ENCODE measurements around the gene HRC.

Gene HRC

DNA sequence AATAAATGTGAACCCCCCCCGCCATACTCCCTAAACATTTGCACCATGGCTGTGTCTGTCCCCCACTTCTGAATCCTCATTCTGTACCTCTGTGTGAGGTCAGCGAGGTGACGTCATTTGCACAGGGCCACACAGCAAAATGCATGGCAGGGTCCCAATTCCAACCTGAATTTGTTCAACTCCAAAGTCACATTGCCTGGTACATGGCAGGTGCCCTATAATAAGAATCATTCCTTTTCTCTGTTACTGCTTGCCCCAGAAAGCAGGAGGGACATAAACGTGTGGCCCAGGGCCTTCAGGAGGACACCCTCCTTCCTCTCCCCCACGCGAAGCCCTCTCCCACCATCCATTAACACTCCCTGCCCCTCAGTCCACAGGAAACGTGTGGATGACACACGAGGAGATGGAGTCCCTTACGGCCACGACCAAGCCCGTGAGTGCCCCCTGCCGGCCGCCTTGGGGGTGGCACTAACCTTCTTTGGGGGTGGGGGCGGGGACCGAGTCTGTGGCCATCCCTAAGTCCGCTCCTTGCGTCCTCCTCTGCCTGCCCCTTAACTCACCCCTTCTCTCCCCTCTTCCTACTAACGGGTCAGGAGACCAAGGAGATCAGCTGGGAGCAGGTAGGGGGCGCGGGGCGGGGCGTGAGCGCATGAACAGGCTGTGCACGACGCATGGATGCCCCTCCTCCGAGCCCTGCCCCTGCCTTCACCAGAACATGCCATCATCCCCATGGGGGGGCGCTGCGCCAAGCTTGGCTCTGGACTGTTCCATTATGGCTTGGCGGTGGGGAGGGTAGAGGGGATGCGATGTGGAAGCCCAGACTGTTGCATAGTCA is 9.4 kb downstream of the HRC start:
- Histone ChIP-seq H3K9me3 (ENCODE audit: severe bottlenecking) (no peaks in the 10 kb centered on the region), H3K27me3 (ENCODE audit: insufficient read depth, poor library complexity, severe bottlenecking) (no peaks in the 10 kb centered on the region), H3K27ac (ENCODE audit: poor library complexity, severe bottlenecking) (no peak overlapping the region), H3K4me1 (ENCODE audit: insufficient read depth, poor library complexity, severe bottlenecking) (no peaks in the 10 kb centered on the region), H3K36me3 (ENCODE audit: low read depth) (no peaks in the 10 kb centered on the region), H3K4me3 (ENCODE audit: severe bottlenecking) (no peak overlapping the region)
- ATAC-seq (ENCODE audit: low read depth) = no peak
- TF ChIP-seq, protein P1, sequence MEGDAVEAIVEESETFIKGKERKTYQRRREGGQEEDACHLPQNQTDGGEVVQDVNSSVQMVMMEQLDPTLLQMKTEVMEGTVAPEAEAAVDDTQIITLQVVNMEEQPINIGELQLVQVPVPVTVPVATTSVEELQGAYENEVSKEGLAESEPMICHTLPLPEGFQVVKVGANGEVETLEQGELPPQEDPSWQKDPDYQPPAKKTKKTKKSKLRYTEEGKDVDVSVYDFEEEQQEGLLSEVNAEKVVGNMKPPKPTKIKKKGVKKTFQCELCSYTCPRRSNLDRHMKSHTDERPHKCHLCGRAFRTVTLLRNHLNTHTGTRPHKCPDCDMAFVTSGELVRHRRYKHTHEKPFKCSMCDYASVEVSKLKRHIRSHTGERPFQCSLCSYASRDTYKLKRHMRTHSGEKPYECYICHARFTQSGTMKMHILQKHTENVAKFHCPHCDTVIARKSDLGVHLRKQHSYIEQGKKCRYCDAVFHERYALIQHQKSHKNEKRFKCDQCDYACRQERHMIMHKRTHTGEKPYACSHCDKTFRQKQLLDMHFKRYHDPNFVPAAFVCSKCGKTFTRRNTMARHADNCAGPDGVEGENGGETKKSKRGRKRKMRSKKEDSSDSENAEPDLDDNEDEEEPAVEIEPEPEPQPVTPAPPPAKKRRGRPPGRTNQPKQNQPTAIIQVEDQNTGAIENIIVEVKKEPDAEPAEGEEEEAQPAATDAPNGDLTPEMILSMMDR (IDR thresholded peaks at IDR 0.05; ENCODE audit: poor library complexity, severe bottlenecking) = peak; percentile 85
- DNase-seq (ENCODE audit: low spot score) = no peak

DNA sequence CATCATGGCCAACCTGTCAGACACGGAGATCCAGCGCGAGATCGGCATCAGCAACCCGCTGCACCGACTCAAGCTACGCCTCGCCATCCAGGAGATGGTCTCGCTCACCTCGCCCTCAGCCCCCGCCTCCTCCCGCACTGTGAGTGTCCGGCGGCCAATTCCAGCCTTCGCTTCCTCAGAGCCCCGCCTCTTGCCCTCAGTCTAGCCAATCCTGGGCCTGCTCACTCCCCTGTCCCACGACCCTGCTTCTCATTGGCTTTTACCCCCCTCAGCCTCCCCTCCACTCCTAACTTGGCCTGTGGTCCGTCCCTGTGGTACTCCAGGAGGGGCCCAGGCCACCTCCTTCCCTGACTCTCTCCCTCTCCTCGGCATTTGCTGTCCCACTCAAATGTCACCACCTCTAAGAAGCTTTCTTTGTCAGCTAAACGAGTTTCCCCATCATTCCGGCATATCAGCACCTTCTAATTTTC is 12.3 kb downstream of the HRC start:
- TF ChIP-seq, protein P1 (IDR thresholded peaks at IDR 0.05; ENCODE audit: poor library complexity, severe bottlenecking) = no peak
- no peak overlapping the region for H3K27ac ChIP-seq (ENCODE audit: poor library complexity, severe bottlenecking)
- DNase-seq (ENCODE audit: low spot score) (peak; percentile 93), ATAC-seq (ENCODE audit: low read depth) (peak; percentile 100)
- H3K4me1 ChIP-seq (ENCODE audit: insufficient read depth, poor library complexity, severe bottlenecking) = no peaks in the 10 kb centered on the region
- H3K36me3 ChIP-seq (ENCODE audit: low read depth) = no peaks in the 10 kb centered on the region
- no peaks in the 10 kb centered on the region for H3K9me3 ChIP-seq (ENCODE audit: severe bottlenecking)
- H3K27me3 ChIP-seq (ENCODE audit: insufficient read depth, poor library complexity, severe bottlenecking) = no peaks in the 10 kb centered on the region
- H3K4me3 ChIP-seq (ENCODE audit: severe bottlenecking) = peak overlapping the region; percentile 45

DNA sequence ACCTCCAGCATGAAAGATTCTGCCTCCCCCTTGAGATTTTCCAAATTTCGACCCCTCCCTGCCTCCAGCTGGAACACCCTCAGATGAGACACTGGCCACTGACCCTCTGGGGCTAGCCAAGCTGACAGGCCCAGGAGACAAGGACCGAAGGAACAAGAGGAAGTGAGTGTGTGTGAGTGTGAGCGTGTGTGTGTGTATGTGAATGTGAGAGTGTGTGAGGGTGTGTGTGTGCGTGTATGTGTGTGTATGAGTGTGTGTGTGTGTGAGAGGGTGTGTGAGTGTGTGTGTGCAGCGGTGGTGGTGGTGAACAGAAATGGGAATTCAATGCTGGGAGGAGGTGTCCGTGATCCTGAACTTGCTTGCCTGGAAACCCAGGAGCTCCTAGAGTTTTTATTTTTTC is 13.8 kb downstream of the HRC start:
- no peaks in the 10 kb centered on the region for H3K4me1 ChIP-seq (ENCODE audit: insufficient read depth, poor library complexity, severe bottlenecking)
- no peaks in the 10 kb centered on the region for H3K36me3 ChIP-seq (ENCODE audit: low read depth)
- no peak overlapping the region for H3K4me3 ChIP-seq (ENCODE audit: severe bottlenecking)
- H3K27ac ChIP-seq (ENCODE audit: poor library complexity, severe bottlenecking) = no peak overlapping the region
- H3K9me3 ChIP-seq (ENCODE audit: severe bottlenecking) = no peaks in the 10 kb centered on the region
- H3K27me3 ChIP-seq (ENCODE audit: insufficient read depth, poor library complexity, severe bottlenecking) = no peaks in the 10 kb centered on the region
- ATAC-seq (ENCODE audit: low read depth) (no peak), DNase-seq (ENCODE audit: low spot score) (no peak)
- TF ChIP-seq, protein P1 (IDR thresholded peaks at IDR 0.05; ENCODE audit: poor library complexity, severe bottlenecking) = no peak

GRCh38 chr19:49140951-49141350 is 14.2 kb downstream of the HRC start:
- no peak for ATAC-seq (ENCODE audit: low read depth)
- H3K27me3 ChIP-seq (ENCODE audit: insufficient read depth, poor library complexity, severe bottlenecking) = no peaks in the 10 kb centered on the region
- H3K4me1 ChIP-seq (ENCODE audit: insufficient read depth, poor library complexity, severe bottlenecking) = no peaks in the 10 kb centered on the region

More at GRCh38 chr19:49140951-49141350, 14.2 kb downstream of the HRC start:
- Histone ChIP-seq H3K4me3 (ENCODE audit: severe bottlenecking) (no peak overlapping the region), H3K36me3 (ENCODE audit: low read depth) (no peaks in the 10 kb centered on the region), H3K9me3 (ENCODE audit: severe bottlenecking) (no peaks in the 10 kb centered on the region), H3K27ac (ENCODE audit: poor library complexity, severe bottlenecking) (no peak overlapping the region)
- no peak for DNase-seq (ENCODE audit: low spot score)
- TF ChIP-seq, protein P1 (IDR thresholded peaks at IDR 0.05; ENCODE audit: poor library complexity, severe bottlenecking) = no peak

Measured in RWPE2 (cell line).